Chondrocyte (in vitro differentiated cells): ENCODE results near the gene APLP2. TPM values are rescaled to one million over a fixed set of nuclear protein-coding genes. Genes with fewer than 3 reads are reported as not detected.

Experiments used
- DNase-seq: peaks from one replicate; pipeline ENCODE4 v3.0.0; 2021; ENCODE audit warnings: mixed read lengths, low spot score
- H3K27ac Mint-ChIP-seq: one replicate; pipeline ENCODE4 v1.8.0; 2021; ENCODE audit warnings: mild to moderate bottlenecking, moderate library complexity, mixed read lengths; ENCODE audit not compliant: unreplicated experiment
- H3K27me3 Mint-ChIP-seq: 2 replicates; pipeline ENCODE4 v1.8.0; 2021; ENCODE audit warnings: low read depth, mixed read lengths
- H3K36me3 Mint-ChIP-seq: 2 replicates; pipeline ENCODE4 v1.8.0; 2021; ENCODE audit warnings: low read depth, mixed read lengths
- H3K4me1 Mint-ChIP-seq: 2 replicates; pipeline ENCODE4 v1.8.0; 2021; ENCODE audit warnings: low read depth, mild to moderate bottlenecking, mixed read lengths
- H3K4me3 Mint-ChIP-seq: one replicate; pipeline ENCODE4 v1.8.0; 2021; ENCODE audit warnings: mild to moderate bottlenecking, moderate library complexity, mixed read lengths; ENCODE audit not compliant: unreplicated experiment
- H3K9me3 Mint-ChIP-seq: 2 replicates; pipeline ENCODE4 v1.8.0; 2021; ENCODE audit warnings: low read depth, mixed read lengths
- CTCF ChIP-seq: fragments of 200-600 bp; sonication (generic); IDR thresholded peaks from 2 replicates; pipeline ENCODE4 v1.5.0; 2021; ENCODE audit warnings: antibody characterized with exemption, mild to moderate bottlenecking, moderate library complexity
- total RNA-seq: library from RNA; stranded (reverse); gene quantifications from 3 replicates; pipeline ENCODE4 v1.2.1, GENCODE V29; 2021

The APLP2 gene
- total RNA-seq, 1 donor from 2014 or later = 358 TPM

DNA sequence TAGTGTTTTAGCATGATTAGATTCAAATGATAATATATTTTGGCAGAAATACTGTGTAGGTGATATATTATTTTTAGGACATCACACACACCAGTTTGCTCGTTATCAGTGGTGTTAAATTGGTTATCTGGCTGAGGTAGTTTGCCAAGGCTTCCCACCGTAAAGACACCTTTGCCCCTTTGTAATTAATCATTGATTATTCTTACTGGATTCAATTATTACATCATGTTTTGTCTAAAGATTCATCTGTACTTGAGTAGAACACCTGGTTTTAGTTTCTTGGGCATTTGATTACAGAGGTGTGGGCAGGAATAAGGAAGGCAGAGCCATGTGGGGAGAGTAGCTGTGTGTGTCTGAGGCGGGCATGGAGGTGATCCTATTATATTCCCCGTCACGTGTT lies 50.4 kb downstream of the APLP2 start:
- Mint-ChIP-seq H3K4me3 (no peak overlapping the region), H3K4me1 (peaks cover 34% of the 10 kb centered on the region), H3K27ac (no peak overlapping the region), H3K36me3 (peaks cover 24% of the 10 kb centered on the region), H3K27me3 (no peaks in the 10 kb centered on the region), H3K9me3 (no peaks in the 10 kb centered on the region)
- no peak for TF ChIP-seq CTCF
- no peak for DNase-seq

DNA sequence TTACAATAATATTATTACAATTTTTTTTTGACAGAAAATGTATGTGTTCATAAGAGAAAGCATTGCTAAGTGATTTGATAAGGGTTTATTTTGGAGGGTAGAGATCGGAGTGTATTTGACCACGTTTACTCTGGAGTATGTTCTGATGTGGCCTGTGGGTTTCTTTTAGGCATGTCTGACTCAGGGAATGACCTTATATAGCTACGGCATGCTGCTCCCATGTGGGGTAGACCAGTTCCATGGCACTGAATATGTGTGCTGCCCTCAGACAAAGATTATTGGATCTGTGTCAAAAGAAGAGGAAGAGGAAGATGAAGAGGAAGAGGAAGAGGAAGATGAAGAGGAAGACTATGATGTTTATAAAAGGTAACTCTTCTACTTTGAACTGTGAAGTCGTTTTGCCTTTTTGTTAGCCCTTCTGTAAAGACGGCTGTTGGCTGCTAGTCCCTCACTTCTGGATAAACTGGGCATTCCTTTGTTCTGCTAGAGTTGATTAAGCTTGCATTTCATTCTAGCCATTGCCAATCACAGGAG lies 51.8 kb downstream of the APLP2 start:
- TF ChIP-seq CTCF = no peak

DNA sequence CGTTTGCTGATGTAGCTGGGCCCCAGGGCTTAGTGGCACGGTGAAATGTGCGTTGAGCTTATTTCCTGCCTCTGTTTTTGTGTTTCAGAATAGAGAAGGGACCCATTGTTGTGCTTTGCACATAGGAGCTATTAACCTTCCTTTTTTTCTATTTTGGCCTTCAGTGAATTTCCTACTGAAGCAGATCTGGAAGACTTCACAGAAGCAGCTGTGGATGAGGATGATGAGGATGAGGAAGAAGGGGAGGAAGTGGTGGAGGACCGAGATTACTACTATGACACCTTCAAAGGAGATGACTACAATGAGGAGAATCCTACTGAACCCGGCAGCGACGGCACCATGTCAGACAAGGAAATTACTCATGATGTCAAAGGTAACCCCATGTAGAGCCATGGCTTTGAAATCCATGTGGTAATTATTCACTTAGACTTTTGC lies 52.5 kb downstream of the APLP2 start:
- H3K27ac Mint-ChIP-seq = peak overlapping the region; percentile 30
- peaks cover 27% of the 10 kb centered on the region for H3K36me3 Mint-ChIP-seq
- H3K9me3 Mint-ChIP-seq = no peaks in the 10 kb centered on the region
- DNase-seq = no peak
- H3K4me3 Mint-ChIP-seq = no peak overlapping the region
- TF ChIP-seq CTCF = no peak
- H3K27me3 Mint-ChIP-seq = no peaks in the 10 kb centered on the region
- H3K4me1 Mint-ChIP-seq = peaks cover 25% of the 10 kb centered on the region

More for the DNA sequence above, 51.8 kb downstream of the APLP2 start:
- Mint-ChIP-seq H3K27me3 (no peaks in the 10 kb centered on the region), H3K9me3 (no peaks in the 10 kb centered on the region), H3K36me3 (peaks cover 24% of the 10 kb centered on the region), H3K4me3 (no peak overlapping the region), H3K4me1 (peaks cover 25% of the 10 kb centered on the region), H3K27ac (peak overlapping the region; percentile 75)
- DNase-seq = no peak

DNA sequence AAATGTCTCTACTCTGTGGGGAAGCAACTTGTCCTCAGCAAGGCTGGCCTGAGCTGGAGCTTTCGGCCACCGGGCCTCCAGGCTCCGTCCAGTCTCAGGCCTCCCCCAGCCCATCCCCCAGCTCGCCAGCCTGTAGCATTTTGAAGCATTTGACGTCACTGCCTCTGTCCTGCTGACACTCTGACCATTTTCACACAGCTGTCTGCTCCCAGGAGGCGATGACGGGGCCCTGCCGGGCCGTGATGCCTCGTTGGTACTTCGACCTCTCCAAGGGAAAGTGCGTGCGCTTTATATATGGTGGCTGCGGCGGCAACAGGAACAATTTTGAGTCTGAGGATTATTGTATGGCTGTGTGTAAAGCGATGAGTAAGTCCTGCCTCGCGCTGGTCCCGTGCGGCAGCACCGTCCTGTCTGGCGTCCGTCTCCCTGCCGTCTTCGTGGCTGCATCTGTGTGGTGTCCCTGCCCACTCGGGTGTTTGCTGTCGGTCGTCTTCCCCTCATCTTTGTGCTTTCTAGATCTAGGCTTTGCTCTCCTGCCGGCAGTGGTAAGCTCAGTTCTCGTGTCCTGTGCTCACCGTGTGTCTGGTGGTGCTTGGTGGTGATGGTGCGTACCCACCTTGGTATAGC lies 53.8 kb downstream of the APLP2 start:
- Mint-ChIP-seq H3K4me1 (peaks cover 25% of the 10 kb centered on the region), H3K27ac (peak overlapping the region; percentile 96)

GRCh38 chr11:130124096-130124495 lies 54.4 kb downstream of the APLP2 start:
- no peak for TF ChIP-seq CTCF
- Mint-ChIP-seq H3K27me3 (no peaks in the 10 kb centered on the region), H3K4me3 (no peak overlapping the region), H3K27ac (peak overlapping the region; percentile 96), H3K4me1 (peaks cover 25% of the 10 kb centered on the region), H3K9me3 (no peaks in the 10 kb centered on the region), H3K36me3 (peaks cover 30% of the 10 kb centered on the region)
- DNase-seq = no peak

More for the DNA sequence above, 53.8 kb downstream of the APLP2 start:
- H3K4me3 Mint-ChIP-seq = no peak overlapping the region
- H3K27me3 Mint-ChIP-seq = no peaks in the 10 kb centered on the region
- TF ChIP-seq CTCF = no peak
- H3K9me3 Mint-ChIP-seq = no peaks in the 10 kb centered on the region
- H3K36me3 Mint-ChIP-seq = peaks cover 27% of the 10 kb centered on the region
- DNase-seq = no peak
